Thyroid gland (tissue), 4 donors: ENCODE measurements around the gene UST. TPM values are rescaled to one million over a fixed set of nuclear protein-coding genes. Genes with fewer than 3 reads are reported as not detected.

Experiments
- DNase-seq, 2 donors: peaks; one replicate each; pipeline ENCODE4 v3.0.0-alpha.2; 2019
- H3K27ac ChIP-seq, 3 donors: fragments of 200-600 bp; sonication (generic); 1 replicate in 2 of 3; 2 replicates in 1 of 3; pipeline ENCODE4 v1.5.1; 2016 to 2019; ENCODE audit warnings: mild to moderate bottlenecking in 1 of 3, moderate library complexity in 1 of 3
- H3K27me3 ChIP-seq: fragments of 200-600 bp; sonication (generic); one replicate; pipeline ENCODE4 v1.5.1; 2019
- H3K36me3 ChIP-seq, 2 donors: fragments of 200-600 bp; sonication (generic); one replicate each; pipeline ENCODE4 v1.5.1; 2016 to 2019
- H3K4me1 ChIP-seq, 2 donors: fragments of 200-600 bp; sonication (generic); one replicate each; pipeline ENCODE4 v1.5.1; 2017 to 2019
- H3K4me3 ChIP-seq, 3 donors: fragments of 200-600 bp; sonication (generic); replicated peaks in 1 of 3; 1 replicate in 2 of 3; 2 replicates in 1 of 3; pipeline ENCODE4 v1.5.1; 2016; ENCODE audit warnings: mild to moderate bottlenecking in 1 of 3
- H3K9me3 ChIP-seq: fragments of 200-600 bp; sonication (generic); one replicate; pipeline ENCODE4 v1.5.1; 2017
- POLR2A ChIP-seq, 2 donors: fragments of 450-650 bp; IDR thresholded peaks; one replicate each; pipeline ENCODE4 v1.6.1; 2017; ENCODE audit warnings: antibody characterized with exemption in 2 of 2, mild to moderate bottlenecking in 2 of 2, moderate library complexity in 1 of 2
- WGBS, 2 donors: methylation state at CpG; one replicate each; pipeline ENCODE4 v1.1.5; 2017; 5-methylcytosine and 5-hydroxymethylcytosine counted together
- intact Hi-C: fragments of 100-400 bp; cut with DNase I; formaldehyde crosslinking; loops from one replicate; pipeline ENCODE4 v1.15.1; 2023
- total RNA-seq, 4 donors: library from RNA; depleted of rRNA; stranded (reverse); fragments of >200 nt; gene quantifications; one replicate each; pipeline ENCODE4 v1.2.3, GENCODE V29; 2016
- TF ChIP-seq, protein P1 (sequence below), 6 experiments: fragments of 200-600 bp in 3 of 6; fragments of 450-650 bp in 3 of 6; sonication (generic) in 3 of 6; IDR thresholded peaks; one replicate each; pipeline ENCODE4 v1.5.1; 2016 to 2019; ENCODE audit warnings: antibody characterized with exemption in 6 of 6, mild to moderate bottlenecking in 2 of 6, inconsistent platforms in 1 of 6, moderate library complexity in 1 of 6

The UST gene
- total RNA-seq, 4 donors from 2014 or later = 73.4 to 91.2 (median 81.4) TPM

DNA sequence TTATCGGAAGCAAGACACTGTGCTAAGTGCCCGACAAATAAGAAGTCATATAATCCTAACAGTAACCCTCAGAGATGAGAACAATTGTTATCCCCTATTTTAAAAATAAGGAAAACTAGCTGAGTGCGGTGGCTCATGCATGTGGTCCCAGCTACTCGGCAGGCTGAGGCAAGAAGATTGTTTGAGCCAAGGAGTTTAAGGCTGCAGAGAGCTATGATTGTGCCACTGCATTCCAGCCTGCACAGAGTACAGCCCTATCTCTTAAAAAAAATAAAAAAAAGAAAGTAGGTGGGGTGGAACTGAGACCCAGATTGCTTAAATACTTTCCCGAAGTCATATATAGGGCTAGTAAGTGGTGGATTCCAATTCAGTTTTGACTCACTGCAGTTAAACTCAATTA, 84.7 kb downstream of the UST start:
- H3K9me3 ChIP-seq = no peaks in the 10 kb centered on the region
- peaks cover 16 to 23% of the 10 kb centered on the region in 2 donors for H3K4me1 ChIP-seq
- WGBS, 2 donors = 64 to 72% methylated on average over 5 of the region's 5 CpGs
- no peak overlapping the region for H3K4me3 ChIP-seq
- intact Hi-C loops = no loop called here
- H3K36me3 ChIP-seq = no peaks in the 10 kb centered on the region
- no peaks in the 10 kb centered on the region for H3K27me3 ChIP-seq
- TF ChIP-seq, protein P1, sequence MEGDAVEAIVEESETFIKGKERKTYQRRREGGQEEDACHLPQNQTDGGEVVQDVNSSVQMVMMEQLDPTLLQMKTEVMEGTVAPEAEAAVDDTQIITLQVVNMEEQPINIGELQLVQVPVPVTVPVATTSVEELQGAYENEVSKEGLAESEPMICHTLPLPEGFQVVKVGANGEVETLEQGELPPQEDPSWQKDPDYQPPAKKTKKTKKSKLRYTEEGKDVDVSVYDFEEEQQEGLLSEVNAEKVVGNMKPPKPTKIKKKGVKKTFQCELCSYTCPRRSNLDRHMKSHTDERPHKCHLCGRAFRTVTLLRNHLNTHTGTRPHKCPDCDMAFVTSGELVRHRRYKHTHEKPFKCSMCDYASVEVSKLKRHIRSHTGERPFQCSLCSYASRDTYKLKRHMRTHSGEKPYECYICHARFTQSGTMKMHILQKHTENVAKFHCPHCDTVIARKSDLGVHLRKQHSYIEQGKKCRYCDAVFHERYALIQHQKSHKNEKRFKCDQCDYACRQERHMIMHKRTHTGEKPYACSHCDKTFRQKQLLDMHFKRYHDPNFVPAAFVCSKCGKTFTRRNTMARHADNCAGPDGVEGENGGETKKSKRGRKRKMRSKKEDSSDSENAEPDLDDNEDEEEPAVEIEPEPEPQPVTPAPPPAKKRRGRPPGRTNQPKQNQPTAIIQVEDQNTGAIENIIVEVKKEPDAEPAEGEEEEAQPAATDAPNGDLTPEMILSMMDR (IDR thresholded peaks at IDR 0.05) = no peak
- no peak for TF ChIP-seq POLR2A (IDR thresholded peaks at IDR 0.05)
- no peak overlapping the region for H3K27ac ChIP-seq
- no peak for DNase-seq

DNA sequence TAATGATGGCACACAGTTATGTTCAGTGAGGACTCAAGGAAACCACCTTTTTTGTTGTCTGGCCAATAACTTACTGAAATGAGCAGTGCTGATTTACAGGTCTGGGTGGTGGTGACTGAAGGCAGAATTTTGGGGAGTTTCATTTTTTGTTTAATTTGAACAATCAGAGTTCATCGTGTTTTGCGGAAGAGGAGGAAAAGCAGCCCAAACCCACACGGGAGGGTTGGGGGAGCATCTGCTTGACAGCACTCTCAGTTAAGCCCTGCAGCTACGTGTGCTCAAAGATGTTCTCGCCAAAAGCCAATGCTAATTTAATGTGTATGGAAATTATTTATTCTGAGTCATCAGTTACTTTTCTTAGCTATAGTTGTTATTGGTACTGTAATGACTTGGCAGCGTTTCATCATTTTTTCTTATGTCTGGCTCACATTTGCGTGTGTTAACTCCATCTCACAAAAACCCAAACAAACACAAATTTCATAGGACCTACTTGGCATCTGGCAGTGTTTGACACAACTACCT, 89.2 kb downstream of the UST start:
- no peaks in the 10 kb centered on the region for H3K36me3 ChIP-seq
- H3K4me1 ChIP-seq = peaks cover 24 to 43% of the 10 kb centered on the region in 2 donors
- H3K27ac ChIP-seq = no peak overlapping the region
- no peaks in the 10 kb centered on the region for H3K9me3 ChIP-seq
- 71 to 82% methylated on average over 7 of the region's 7 CpGs for WGBS, 2 donors
- TF ChIP-seq POLR2A (IDR thresholded peaks at IDR 0.05) = no peak
- TF ChIP-seq, protein P1 (IDR thresholded peaks at IDR 0.05) = no peak
- no peaks in the 10 kb centered on the region for H3K27me3 ChIP-seq
- DNase-seq = no peak
- intact Hi-C loops = no loop called here
- no peak overlapping the region for H3K4me3 ChIP-seq

DNA sequence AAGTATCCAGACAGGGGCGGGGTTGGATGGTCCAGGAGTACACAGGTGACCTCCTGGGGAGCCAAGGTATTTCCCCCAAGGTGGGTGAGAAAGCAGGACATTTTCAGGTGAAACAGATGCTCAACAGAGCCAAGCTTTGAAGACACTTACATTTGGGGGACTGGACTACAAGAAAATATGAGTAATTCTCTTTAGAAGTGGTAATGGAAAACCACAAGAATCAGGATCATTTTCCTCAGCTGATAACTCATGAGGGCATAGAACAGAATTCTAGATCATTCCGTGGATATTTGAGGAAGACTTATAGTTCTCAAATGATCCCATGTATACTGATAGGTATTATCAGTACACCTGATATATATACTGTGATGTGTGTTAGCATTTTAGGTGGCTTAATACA, 89.9 kb downstream of the UST start:
- 95 to 99% methylated on average over 2 of the region's 2 CpGs for WGBS, 2 donors
- intact Hi-C loops = no loop called here
- Histone ChIP-seq H3K27me3 (no peaks in the 10 kb centered on the region), H3K4me1 (peaks cover 27 to 43% of the 10 kb centered on the region in 2 donors), H3K4me3 (no peak overlapping the region), H3K36me3 (no peaks in the 10 kb centered on the region), H3K27ac (no peak overlapping the region), H3K9me3 (no peaks in the 10 kb centered on the region)
- no peak for DNase-seq
- no peak for TF ChIP-seq POLR2A (IDR thresholded peaks at IDR 0.05)
- TF ChIP-seq, protein P1 (IDR thresholded peaks at IDR 0.05) = no peak

DNA sequence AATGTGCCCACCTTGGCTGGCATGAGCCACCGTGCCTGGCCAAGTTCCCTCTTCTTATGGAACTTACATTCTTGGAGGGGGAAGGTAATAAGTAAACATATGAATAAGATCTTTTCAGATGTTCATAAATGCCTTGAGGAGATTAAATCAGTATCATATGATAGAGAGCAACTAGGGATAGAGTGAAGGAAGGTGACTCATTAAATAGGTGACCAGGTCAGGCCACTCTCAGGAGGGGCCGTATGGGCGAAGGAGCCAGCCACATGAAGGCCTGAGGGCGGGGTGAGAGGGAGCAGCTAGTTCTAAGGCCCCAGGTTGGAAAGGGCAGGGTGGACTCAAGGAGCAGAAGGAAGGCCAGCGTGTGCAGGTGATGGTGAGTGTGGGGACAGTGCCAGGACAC, 91.1 kb downstream of the UST start:
- Histone ChIP-seq H3K4me1 (peaks cover 24 to 43% of the 10 kb centered on the region in 2 donors), H3K27ac (peak overlapping the region in 1 of 3 donors; percentile 31), H3K4me3 (no peak overlapping the region), H3K36me3 (no peaks in the 10 kb centered on the region), H3K27me3 (no peaks in the 10 kb centered on the region), H3K9me3 (no peaks in the 10 kb centered on the region)
- intact Hi-C loops = no loop called here
- DNase-seq = peak in 1 of 2 donors; percentile 32
- WGBS, 2 donors = 93% methylated on average over 5 of the region's 5 CpGs
- TF ChIP-seq POLR2A (IDR thresholded peaks at IDR 0.05) = no peak
- TF ChIP-seq, protein P1 (IDR thresholded peaks at IDR 0.05) = no peak

DNA sequence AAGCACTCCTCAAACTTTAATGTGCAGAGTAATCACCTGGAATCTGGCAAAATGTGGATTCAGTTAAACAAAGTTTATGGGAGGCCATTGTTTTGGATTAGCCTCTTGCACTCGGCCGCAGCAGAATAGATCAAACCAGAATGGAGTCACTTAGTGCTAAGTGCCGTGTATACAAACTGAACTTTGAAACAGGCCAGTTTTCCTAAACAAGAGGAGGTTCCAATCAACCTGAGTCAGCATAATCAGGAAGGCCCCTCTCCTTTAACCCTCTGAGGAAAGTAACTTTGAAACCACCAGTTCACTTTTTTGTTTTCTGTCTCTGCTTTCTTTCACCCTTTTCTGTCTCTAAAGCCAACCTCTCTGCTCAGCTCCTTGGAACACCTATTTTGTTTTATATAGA, 92.2 kb downstream of the UST start:
- no peak for DNase-seq
- intact Hi-C loops = no loop called here
- WGBS, 2 donors = 48 to 51% methylated on average over 3 of the region's 3 CpGs
- Histone ChIP-seq H3K27me3 (no peaks in the 10 kb centered on the region), H3K9me3 (no peaks in the 10 kb centered on the region), H3K4me3 (no peak overlapping the region), H3K36me3 (no peaks in the 10 kb centered on the region), H3K4me1 (peaks cover 15 to 36% of the 10 kb centered on the region in 2 donors), H3K27ac (peak overlapping the region in 1 of 3 donors; percentile 23)
- TF ChIP-seq, protein P1 (IDR thresholded peaks at IDR 0.05) = no peak
- TF ChIP-seq POLR2A (IDR thresholded peaks at IDR 0.05) = no peak
